H9 (cell line): ENCODE data around the gene HMGXB4. TPM values are rescaled to one million over a fixed set of nuclear protein-coding genes. Genes with fewer than 3 reads are reported as not detected.

Experiments used
- DNase-seq: peaks from one replicate; pipeline ENCODE4 v3.0.0-alpha.2; 2017
- H2AFZ ChIP-seq: one replicate; pipeline ENCODE4 v1.6.1; 2013; ENCODE audit warnings: mild to moderate bottlenecking, low read length, control low read depth, moderate library complexity
- H2AK5ac ChIP-seq: 2 replicates; pipeline ENCODE4 v1.6.1; 2013; ENCODE audit warnings: low read length, control low read depth, mixed read lengths; ENCODE audit not compliant: insufficient read length
- H2BK120ac ChIP-seq: one replicate; pipeline ENCODE4 v1.6.1; 2013; ENCODE audit warnings: low read depth, mild to moderate bottlenecking, low read length, control low read depth, inconsistent platforms; ENCODE audit not compliant: poor library complexity, severe bottlenecking
- H2BK12ac ChIP-seq: 2 replicates; pipeline ENCODE4 v1.6.1; 2013; ENCODE audit warnings: low read length, control low read depth, mixed read lengths, low read depth; ENCODE audit not compliant: insufficient read length
- H2BK15ac ChIP-seq: 2 replicates; pipeline ENCODE4 v1.6.1; 2013; ENCODE audit warnings: low read depth, low read length, control low read depth
- H2BK20ac ChIP-seq: one replicate; pipeline ENCODE4 v1.6.1; 2013; ENCODE audit warnings: low read depth, mild to moderate bottlenecking, low read length, control low read depth, inconsistent platforms; ENCODE audit not compliant: poor library complexity, severe bottlenecking
- H2BK5ac ChIP-seq: 2 replicates; pipeline ENCODE4 v1.6.1; 2013; ENCODE audit warnings: low read length, control low read depth, mixed read lengths; ENCODE audit not compliant: insufficient read length
- H3K14ac ChIP-seq: 2 replicates; pipeline ENCODE4 v1.6.1; 2013; ENCODE audit warnings: low read length, control low read depth; ENCODE audit not compliant: insufficient read depth
- H3K18ac ChIP-seq: 2 replicates; pipeline ENCODE4 v1.6.1; 2013; ENCODE audit warnings: low read depth, mild to moderate bottlenecking, mixed read lengths, low read length, control low read depth; ENCODE audit not compliant: insufficient read length
- H3K23ac ChIP-seq: 2 replicates; pipeline ENCODE4 v1.6.1; 2013; ENCODE audit warnings: low read length, control low read depth, mixed read lengths, low read depth; ENCODE audit not compliant: insufficient read length
- H3K23me2 ChIP-seq: 2 replicates; pipeline ENCODE4 v1.6.1; 2013; ENCODE audit warnings: low read depth, mild to moderate bottlenecking, mixed read lengths, low read length, control low read depth; ENCODE audit not compliant: insufficient read length, poor library complexity, severe bottlenecking
- H3K27ac ChIP-seq: 2 replicates; pipeline ENCODE4 v1.5.1; 2013; ENCODE audit warnings: low read length, control low read depth, mixed read lengths, low read depth; ENCODE audit not compliant: insufficient read length
- H3K27me3 ChIP-seq: 2 replicates; pipeline ENCODE4 v1.6.1; 2013; ENCODE audit warnings: low read length, control low read depth, inconsistent platforms; ENCODE audit not compliant: insufficient read depth
- H3K4ac ChIP-seq: 2 replicates; pipeline ENCODE4 v1.6.1; 2013; ENCODE audit warnings: low read depth, mild to moderate bottlenecking, control low read depth, inconsistent platforms, low read length, moderate library complexity
- H3K4me1 ChIP-seq: 2 replicates; pipeline ENCODE4 v1.6.1; 2013; ENCODE audit warnings: low read length, control low read depth, inconsistent platforms; ENCODE audit not compliant: insufficient read depth
- H3K4me2 ChIP-seq: 2 replicates; pipeline ENCODE4 v1.6.1; 2013; ENCODE audit warnings: low read length, control low read depth, mixed read lengths; ENCODE audit not compliant: insufficient read length, insufficient read depth
- H3K56ac ChIP-seq: 2 replicates; pipeline ENCODE4 v1.6.1; 2013; ENCODE audit warnings: low read depth, mild to moderate bottlenecking, mixed read lengths, low read length, control low read depth; ENCODE audit not compliant: insufficient read length
- H3K79me1 ChIP-seq: 2 replicates; pipeline ENCODE4 v1.6.1; 2013; ENCODE audit warnings: low read depth, mild to moderate bottlenecking, moderate library complexity, low read length, control low read depth, inconsistent platforms; ENCODE audit not compliant: insufficient read depth, poor library complexity, severe bottlenecking
- H3K79me2 ChIP-seq: 2 replicates; pipeline ENCODE4 v1.6.1; 2013; ENCODE audit warnings: low read length, control low read depth, inconsistent platforms; ENCODE audit not compliant: insufficient read depth
- H3K9ac ChIP-seq: 2 replicates; pipeline ENCODE4 v1.6.1; 2013; ENCODE audit warnings: low read length, control low read depth, mixed read lengths; ENCODE audit not compliant: insufficient read length; ENCODE audit errors: extremely low read depth
- H3K9me3 ChIP-seq: one replicate; pipeline ENCODE4 v1.6.1; 2013; ENCODE audit warnings: low read depth, low read length, inconsistent platforms; ENCODE audit not compliant: control insufficient read depth
- H3T11ph ChIP-seq: one replicate; pipeline ENCODE4 v1.6.1; 2013; ENCODE audit warnings: mild to moderate bottlenecking, low read length, control low read depth, inconsistent platforms
- H4K20me1 ChIP-seq: one replicate; pipeline ENCODE4 v1.6.1; 2013; ENCODE audit not compliant: control insufficient read depth, insufficient read length, insufficient read depth
- H4K5ac ChIP-seq: 2 replicates; pipeline ENCODE4 v1.6.1; 2013; ENCODE audit warnings: low read depth, mild to moderate bottlenecking, mixed read lengths, low read length, control low read depth; ENCODE audit not compliant: insufficient read length
- H4K8ac ChIP-seq: replicated peaks from 2 replicates; pipeline ENCODE4 v1.6.1; 2013; ENCODE audit warnings: low read length, control low read depth, mixed read lengths, low read depth; ENCODE audit not compliant: insufficient read length
- H4K91ac ChIP-seq: 2 replicates; pipeline ENCODE4 v1.6.1; 2013; ENCODE audit warnings: low read depth, mild to moderate bottlenecking, moderate library complexity, mixed read lengths, low read length, control low read depth; ENCODE audit not compliant: insufficient read length
- H3K27ac Mint-ChIP-seq, 3 experiments: 2 replicates in 2 of 3; 3 replicates in 1 of 3; pipeline ENCODE4 v1.8.0; 2020 to 2021; ENCODE audit warnings: mixed read lengths in 3 of 3, mild to moderate bottlenecking in 1 of 3, moderate library complexity in 1 of 3
- H3K27me3 Mint-ChIP-seq: 2 replicates; pipeline ENCODE4 v1.8.0; 2021; ENCODE audit warnings: low read depth, mild to moderate bottlenecking, moderate library complexity, mixed read lengths
- H3K36me3 Mint-ChIP-seq, 3 experiments: 2 replicates in 2 of 3; 3 replicates in 1 of 3; pipeline ENCODE4 v1.8.0; 2020 to 2021; ENCODE audit warnings: low read depth in 3 of 3, mixed read lengths in 3 of 3; ENCODE audit not compliant: insufficient read depth in 1 of 3
- H3K4me1 Mint-ChIP-seq, 2 experiments: 2 replicates each; pipeline ENCODE4 v1.8.0; 2020; ENCODE audit warnings: mixed read lengths in 2 of 2
- H3K4me3 Mint-ChIP-seq, 2 experiments: 2 replicates in 1 of 2; 3 replicates in 1 of 2; pipeline ENCODE4 v1.8.0; 2020 to 2021; ENCODE audit warnings: mild to moderate bottlenecking in 2 of 2, mixed read lengths in 2 of 2, moderate library complexity in 1 of 2
- H3K9me3 Mint-ChIP-seq, 2 experiments: 2 replicates in 1 of 2; 3 replicates in 1 of 2; pipeline ENCODE4 v1.8.0; 2020; ENCODE audit warnings: mild to moderate bottlenecking in 2 of 2, mixed read lengths in 2 of 2, moderate library complexity in 1 of 2
- WGBS: extraction: QIAGEN DNeasy Blood & Tissue Kit; methylation state at CpG from one replicate; pipeline ENCODE4 v1.1.7; 2013; ENCODE audit warnings: missing lambda C conversion rate, low lambda C conversion rate, mixed read lengths; ENCODE audit not compliant: insufficient read length; ENCODE audit errors: extremely low coverage; 5-methylcytosine and 5-hydroxymethylcytosine counted together
- total RNA-seq: library from RNA; stranded (reverse); gene quantifications from 2 replicates; pipeline ENCODE4 v1.2.1, GENCODE V29; 2021
- TF ChIP-seq, protein P1 (sequence below): fragments of 200-600 bp; sonication (generic); conservative IDR thresholded peaks from 3 replicates; pipeline ENCODE4 v1.8.0; 2021; ENCODE audit warnings: antibody characterized with exemption, mild to moderate bottlenecking

Gene HMGXB4
- total RNA-seq, 1 experiment from 2014 or later, result 33.5 TPM

DNA sequence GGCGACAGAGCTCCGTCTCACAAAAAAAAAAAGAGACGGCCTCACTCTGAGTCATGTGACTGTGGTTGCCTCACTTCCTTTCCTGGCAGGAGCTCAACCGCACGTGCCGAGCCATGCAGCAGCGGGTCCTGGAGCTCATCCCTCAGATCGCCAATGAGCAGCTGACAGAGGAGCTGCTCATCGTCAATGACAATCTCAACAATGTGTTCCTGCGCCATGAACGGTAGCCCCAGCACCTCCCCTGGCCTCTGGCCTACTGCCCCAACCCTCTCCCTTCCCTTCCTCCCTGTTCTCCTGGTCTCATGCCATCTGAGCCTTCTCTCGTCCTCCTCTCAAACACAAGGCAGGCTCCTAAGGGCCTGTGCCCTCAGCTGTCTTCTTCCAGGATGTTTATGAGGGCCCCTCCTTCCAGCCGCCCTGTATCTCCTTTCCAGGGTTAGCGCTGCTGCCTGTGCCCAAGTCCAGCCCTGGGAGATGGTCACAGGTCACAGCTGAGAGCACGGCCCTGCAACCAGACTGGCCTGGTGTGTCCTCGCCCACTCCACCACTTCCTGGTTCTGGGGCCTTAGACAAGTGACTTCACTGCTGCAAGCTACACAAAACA lies 73.1 kb downstream of the HMGXB4 start:
- Mint-ChIP-seq H3K27me3 (no peaks in the 10 kb centered on the region), H3K27ac (peak overlapping the region in 1 of 3 experiments; percentile 73; a peak in 1 of 7 replicates), H3K4me1 (peaks cover 0 to 4% of the 10 kb centered on the region in 2 experiments; a peak in 1 of 4 replicates), H3K9me3 (no peaks in the 10 kb centered on the region), H3K36me3 (peaks cover 14 to 45% (median 34%) of the 10 kb centered on the region in 3 experiments; a peak in 6 of 7 replicates), H3K4me3 (no peak overlapping the region)
- Histone ChIP-seq H4K91ac (no peak overlapping the region), H4K5ac (no peak overlapping the region), H3K9me3 (no peaks in the 10 kb centered on the region), H3T11ph (no peak overlapping the region), H3K14ac (no peak overlapping the region), H3K79me2 (no peaks in the 10 kb centered on the region), H2BK120ac (no peak overlapping the region), H4K20me1 (no peaks in the 10 kb centered on the region), H3K23ac (no peak overlapping the region), H4K8ac (no peak overlapping the region), H2AK5ac (no peak overlapping the region), H3K23me2 (no peaks in the 10 kb centered on the region), H2BK12ac (no peak overlapping the region), H2AFZ (no peak overlapping the region), H3K27me3 (no peaks in the 10 kb centered on the region), H3K4ac (no peak overlapping the region), H3K18ac (no peak overlapping the region), H3K4me1 (no peaks in the 10 kb centered on the region), H3K4me2 (no peak overlapping the region), H3K9ac (no peak overlapping the region), H3K27ac (no peak overlapping the region), H2BK5ac (no peak overlapping the region), H2BK15ac (no peak overlapping the region), H3K56ac (no peak overlapping the region), H3K79me1 (no peaks in the 10 kb centered on the region), H2BK20ac (no peak overlapping the region)
- no CpG with 5 or more reads among the region's 16 CpGs for WGBS
- TF ChIP-seq, protein P1, sequence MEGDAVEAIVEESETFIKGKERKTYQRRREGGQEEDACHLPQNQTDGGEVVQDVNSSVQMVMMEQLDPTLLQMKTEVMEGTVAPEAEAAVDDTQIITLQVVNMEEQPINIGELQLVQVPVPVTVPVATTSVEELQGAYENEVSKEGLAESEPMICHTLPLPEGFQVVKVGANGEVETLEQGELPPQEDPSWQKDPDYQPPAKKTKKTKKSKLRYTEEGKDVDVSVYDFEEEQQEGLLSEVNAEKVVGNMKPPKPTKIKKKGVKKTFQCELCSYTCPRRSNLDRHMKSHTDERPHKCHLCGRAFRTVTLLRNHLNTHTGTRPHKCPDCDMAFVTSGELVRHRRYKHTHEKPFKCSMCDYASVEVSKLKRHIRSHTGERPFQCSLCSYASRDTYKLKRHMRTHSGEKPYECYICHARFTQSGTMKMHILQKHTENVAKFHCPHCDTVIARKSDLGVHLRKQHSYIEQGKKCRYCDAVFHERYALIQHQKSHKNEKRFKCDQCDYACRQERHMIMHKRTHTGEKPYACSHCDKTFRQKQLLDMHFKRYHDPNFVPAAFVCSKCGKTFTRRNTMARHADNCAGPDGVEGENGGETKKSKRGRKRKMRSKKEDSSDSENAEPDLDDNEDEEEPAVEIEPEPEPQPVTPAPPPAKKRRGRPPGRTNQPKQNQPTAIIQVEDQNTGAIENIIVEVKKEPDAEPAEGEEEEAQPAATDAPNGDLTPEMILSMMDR, result no peak
- DNase-seq, result no peak
